Left lung (tissue), 10 donors: ENCODE results near the gene NID2. TPM values are rescaled to one million over a fixed set of nuclear protein-coding genes. Genes with fewer than 3 reads are reported as not detected.

Experiments
- ATAC-seq: fragments of 200-7000 bp; cut with Tn5 transposase; one replicate; pipeline ENCODE4 v1.9.1; 2020; ENCODE audit warnings: moderate library complexity
- DNase-seq, 4 donors: peaks; one replicate each; pipeline ENCODE4 v3.0.0-alpha.2; 2013 to 2020
- H3K27ac ChIP-seq, 2 donors: fragments of 200-600 bp; sonication (generic) in 1 of 2; one replicate each; pipeline versions ENCODE4 v1.5.0 to v1.8.0; 2020 to 2021
- H3K27me3 ChIP-seq, 2 donors: fragments of 200-600 bp; sonication (generic) in 1 of 2; one replicate each; pipeline versions ENCODE4 v1.5.0 to v1.8.0; 2020 to 2021
- H3K36me3 ChIP-seq, 2 donors: fragments of 200-600 bp; sonication (generic) in 1 of 2; one replicate each; pipeline versions ENCODE4 v1.5.0 to v1.8.0; 2020 to 2021
- H3K4me1 ChIP-seq, 2 donors: fragments of 200-600 bp; one replicate each; pipeline ENCODE4 v1.8.0; 2021
- H3K4me3 ChIP-seq, 2 donors: fragments of 200-600 bp; sonication (generic) in 1 of 2; one replicate each; pipeline versions ENCODE4 v1.5.0 to v1.8.0; 2020 to 2021; ENCODE audit warnings: mild to moderate bottlenecking in 1 of 2
- H3K9me3 ChIP-seq, 2 donors: fragments of 200-600 bp; sonication (generic) in 1 of 2; one replicate each; pipeline versions ENCODE4 v1.5.0 to v1.8.0; 2020 to 2021
- intact Hi-C, 2 donors: fragments of 100-400 bp; cut with DNase I; formaldehyde crosslinking; loops; one replicate each; pipeline versions ENCODE4 v1.11.2 to v1.14.2; 2022
- polyA plus RNA-seq, 6 donors: library from polyadenylated mRNA; unstranded; fragments of 120-200 nt; gene quantifications; one replicate each; pipeline ENCODE4 v1.2.1, GENCODE V29; 2013; ENCODE audit not compliant: insufficient read length in 6 of 6
- total RNA-seq, 2 donors: library from RNA; stranded (reverse); fragmentation: NEBNext Ultra II Directional; extraction: Animal tissue kit (Norgen Biotek cat#: 25700); gene quantifications; one replicate each; pipeline ENCODE4 v1.2.1, GENCODE V29; 2021
- TF ChIP-seq, protein P1 (sequence below), 2 donors: fragments of 200-600 bp; sonication (generic) in 1 of 2; IDR thresholded peaks; one replicate each; pipeline versions ENCODE4 v1.5.0 to v1.8.0; 2021; ENCODE audit warnings: antibody characterized with exemption in 2 of 2
- donor health status: DM: no; HTN: yes; CAD: no.
- donor health status: DM: no; HTN: no; CAD: no.

The NID2 gene
- total and polyA plus RNA-seq, 8 donors, result 25.0 to 593 (median 235) TPM

DNA sequence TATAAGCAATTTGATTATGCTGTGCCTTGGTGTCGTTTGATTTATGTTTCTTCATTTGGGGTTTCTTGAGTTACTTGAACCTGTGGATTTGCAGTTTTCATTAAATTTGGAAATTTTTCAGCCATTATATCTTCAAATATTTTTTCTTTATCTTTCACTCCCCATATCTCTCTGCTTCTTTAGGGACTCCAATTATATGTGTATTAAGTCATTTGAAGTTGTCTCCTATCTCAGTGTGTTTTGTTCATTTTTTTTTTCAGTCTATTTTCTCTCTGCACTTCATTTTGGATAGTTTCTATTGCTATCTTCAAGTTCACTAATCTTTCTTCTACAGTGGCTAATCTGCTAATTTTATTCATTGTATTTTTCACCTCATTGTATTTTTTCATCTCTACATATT lies 108.9 kb downstream of the NID2 start:
- no peak overlapping the region for H3K27ac ChIP-seq
- peaks cover 0 to 4% of the 10 kb centered on the region in 2 donors for H3K9me3 ChIP-seq
- H3K4me3 ChIP-seq, result no peak overlapping the region
- ATAC-seq (no peak), DNase-seq (no peak)
- TF ChIP-seq, protein P1, sequence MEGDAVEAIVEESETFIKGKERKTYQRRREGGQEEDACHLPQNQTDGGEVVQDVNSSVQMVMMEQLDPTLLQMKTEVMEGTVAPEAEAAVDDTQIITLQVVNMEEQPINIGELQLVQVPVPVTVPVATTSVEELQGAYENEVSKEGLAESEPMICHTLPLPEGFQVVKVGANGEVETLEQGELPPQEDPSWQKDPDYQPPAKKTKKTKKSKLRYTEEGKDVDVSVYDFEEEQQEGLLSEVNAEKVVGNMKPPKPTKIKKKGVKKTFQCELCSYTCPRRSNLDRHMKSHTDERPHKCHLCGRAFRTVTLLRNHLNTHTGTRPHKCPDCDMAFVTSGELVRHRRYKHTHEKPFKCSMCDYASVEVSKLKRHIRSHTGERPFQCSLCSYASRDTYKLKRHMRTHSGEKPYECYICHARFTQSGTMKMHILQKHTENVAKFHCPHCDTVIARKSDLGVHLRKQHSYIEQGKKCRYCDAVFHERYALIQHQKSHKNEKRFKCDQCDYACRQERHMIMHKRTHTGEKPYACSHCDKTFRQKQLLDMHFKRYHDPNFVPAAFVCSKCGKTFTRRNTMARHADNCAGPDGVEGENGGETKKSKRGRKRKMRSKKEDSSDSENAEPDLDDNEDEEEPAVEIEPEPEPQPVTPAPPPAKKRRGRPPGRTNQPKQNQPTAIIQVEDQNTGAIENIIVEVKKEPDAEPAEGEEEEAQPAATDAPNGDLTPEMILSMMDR (IDR thresholded peaks at IDR 0.05), result no peak
- no peaks in the 10 kb centered on the region for H3K4me1 ChIP-seq
- H3K36me3 ChIP-seq, result no peaks in the 10 kb centered on the region
- no peaks in the 10 kb centered on the region for H3K27me3 ChIP-seq
- intact Hi-C loops, result no loop called here

DNA sequence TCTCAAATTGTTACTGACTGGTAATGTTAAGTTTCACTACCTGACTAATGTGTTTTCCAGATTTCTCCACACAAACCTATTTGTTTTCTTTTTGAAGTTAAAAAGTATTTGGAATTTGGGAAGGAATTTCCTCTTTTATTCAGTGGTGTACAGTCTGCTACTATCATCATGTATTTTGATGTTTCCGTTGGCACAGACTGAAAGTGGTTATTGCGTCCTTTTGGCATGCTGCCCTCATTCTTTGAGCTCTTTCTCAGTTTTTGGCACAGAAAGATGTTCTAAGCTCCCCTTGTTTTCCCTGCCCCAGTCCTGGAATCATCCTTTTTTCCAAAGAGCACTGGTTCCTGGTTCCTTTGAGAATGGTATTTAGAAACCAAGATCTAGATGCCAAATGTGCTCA lies 110.9 kb downstream of the NID2 start:
- no peak overlapping the region for H3K27ac ChIP-seq
- H3K4me3 ChIP-seq, result no peak overlapping the region
- TF ChIP-seq, protein P1 (IDR thresholded peaks at IDR 0.05), result no peak
- ATAC-seq, result no peak
- DNase-seq, result no peak
- intact Hi-C loops, result no loop called here
- peaks cover 0 to 9% of the 10 kb centered on the region in 2 donors for H3K36me3 ChIP-seq
- no peaks in the 10 kb centered on the region for H3K4me1 ChIP-seq
- H3K9me3 ChIP-seq, result peaks cover 0 to 4% of the 10 kb centered on the region in 2 donors
- no peaks in the 10 kb centered on the region for H3K27me3 ChIP-seq

Other genes with a start within 250 kb of the NID2 start
- gene GNG2, start 208.4 kb downstream of the NID2 start, total RNA-seq, result 10 to 100 TPM; 24.3 to 41.5 TPM
- gene GNG2, start 208.4 kb downstream of the NID2 start, polyA plus RNA-seq, result 100 to 1,000 TPM in 1 of 6 donors, 10 to 100 TPM in 5; 78.0 to 101 (median 87.3) TPM
- 100 to 1,000 TPM; 126 to 134 TPM for gene RTRAF, start 79.5 kb downstream of the NID2 start, total RNA-seq
- 100 to 1,000 TPM; 265 to 325 (median 274) TPM for gene RTRAF, start 79.5 kb downstream of the NID2 start, polyA plus RNA-seq
- under 1 TPM; 0.73 to 0.97 TPM for gene PTGDR, start 198.6 kb upstream of the NID2 start, total RNA-seq
- under 1 TPM; 0.11 to 0.63 (median 0.30) TPM for gene PTGDR, start 198.6 kb upstream of the NID2 start, polyA plus RNA-seq
- 10 to 100 TPM in 1 of 2 donors, 1 to 10 TPM in 1; 8.9 to 19.2 TPM for gene PTGER2, start 245.3 kb upstream of the NID2 start, total RNA-seq
- 1 to 10 TPM; 3.4 to 6.4 (median 5.1) TPM for gene PTGER2, start 245.3 kb upstream of the NID2 start, polyA plus RNA-seq